Fibroblast of the aortic adventitia (primary cell): ENCODE measurements around the gene RAD51B. TPM values are rescaled to one million over a fixed set of nuclear protein-coding genes. Genes with fewer than 3 reads are reported as not detected.
A peak's percentile ranks its signal among the peaks of the same experiment; 100 is the strongest.

Source experiments
- DNase-seq: peaks from one replicate; pipeline ENCODE4 v3.0.0-alpha.2; 2010; ENCODE audit warnings: low read depth
- H3K4me3 ChIP-seq: 2 replicates; pipeline ENCODE4 v1.5.1; 2011; ENCODE audit warnings: low read depth, mild to moderate bottlenecking, control low read depth, low read length, moderate library complexity
- CTCF ChIP-seq: IDR thresholded peaks from 2 replicates; pipeline ENCODE4 v1.5.1; 2011; ENCODE audit warnings: mild to moderate bottlenecking, low read length, control low read depth, inconsistent platforms; ENCODE audit not compliant: insufficient read depth
- total RNA-seq: library from RNA; depleted of rRNA; stranded (reverse); fragments of >200 nt; gene quantifications from 2 replicates; pipeline ENCODE4 v1.2.3, GENCODE V29; 2012; ENCODE audit warnings: low replicate concordance

The RAD51B gene
- total RNA-seq, 1 donor = 28.7 TPM

- TF ChIP-seq CTCF = no peak
- H3K4me3 ChIP-seq = no peak overlapping the region
- no peak for DNase-seq
Observed at GRCh38 chr14:68238976-68239375, 419.4 kb downstream of the RAD51B start.

- no peak for TF ChIP-seq CTCF
- no peak overlapping the region for H3K4me3 ChIP-seq
- DNase-seq = no peak
Observed at GRCh38 chr14:68239988-68240771, 420.6 kb downstream of the RAD51B start.

GRCh38 chr14:68241862-68242487, 422.4 kb downstream of the RAD51B start:
- no peak overlapping the region for H3K4me3 ChIP-seq
- no peak for DNase-seq
- no peak for TF ChIP-seq CTCF

GRCh38 chr14:68243450-68244010, 424.0 kb downstream of the RAD51B start:
- DNase-seq = no peak
- TF ChIP-seq CTCF = no peak
- H3K4me3 ChIP-seq = no peak overlapping the region

GRCh38 chr14:68244262-68244980, 424.8 kb downstream of the RAD51B start:
- DNase-seq = peak; percentile 72
- TF ChIP-seq CTCF = no peak
- H3K4me3 ChIP-seq = no peak overlapping the region

GRCh38 chr14:68245146-68246073, 425.8 kb downstream of the RAD51B start:
- peak; percentile 89 for DNase-seq

More at GRCh38 chr14:68245146-68246073, 425.8 kb downstream of the RAD51B start:
- no peak overlapping the region for H3K4me3 ChIP-seq
- TF ChIP-seq CTCF = no peak
